ENCODE results near the gene HDAC4.

Gene HDAC4

DNA sequence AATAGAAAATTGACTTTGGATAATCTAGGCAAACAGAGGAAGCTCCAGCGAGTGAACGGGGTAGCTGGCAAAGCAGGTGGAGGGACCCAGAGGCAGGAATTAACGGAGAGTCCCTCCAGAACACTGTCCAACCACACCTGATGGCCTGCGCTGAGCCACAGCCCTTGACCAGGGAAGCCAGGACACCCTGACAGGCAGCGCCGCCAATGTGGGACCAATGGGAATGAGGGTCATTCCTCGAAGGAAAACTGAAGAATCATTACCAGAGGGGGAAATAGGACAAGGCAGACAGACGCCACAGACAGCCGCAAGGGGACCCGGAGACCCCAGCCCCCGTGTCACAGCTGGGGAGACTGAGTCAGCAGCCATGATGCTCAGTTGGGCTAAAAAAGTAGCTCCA lies 40.8 kb downstream of the HDAC4 start:
- in situ Hi-C loops (cut with MboI; ENCODE audit: low sequenced_read_pairs, unreplicated experiment), result no loop called here
- no peak for DNase-seq (ENCODE audit: low spot score)
- TF ChIP-seq CTCF (IDR thresholded peaks at IDR 0.05; ENCODE audit: borderline replicate concordance, control extremely low read depth, extremely low read depth, insufficient read depth, missing control alignments), result no peak

GRCh38 chr2:239359196-239359912 lies 41.5 kb downstream of the HDAC4 start:
- in situ Hi-C loops (cut with MboI; ENCODE audit: low sequenced_read_pairs, unreplicated experiment), result no loop called here
- TF ChIP-seq CTCF (IDR thresholded peaks at IDR 0.05; ENCODE audit: borderline replicate concordance, control extremely low read depth, extremely low read depth, insufficient read depth, missing control alignments), result no peak
- no peak for DNase-seq (ENCODE audit: low spot score)

DNA sequence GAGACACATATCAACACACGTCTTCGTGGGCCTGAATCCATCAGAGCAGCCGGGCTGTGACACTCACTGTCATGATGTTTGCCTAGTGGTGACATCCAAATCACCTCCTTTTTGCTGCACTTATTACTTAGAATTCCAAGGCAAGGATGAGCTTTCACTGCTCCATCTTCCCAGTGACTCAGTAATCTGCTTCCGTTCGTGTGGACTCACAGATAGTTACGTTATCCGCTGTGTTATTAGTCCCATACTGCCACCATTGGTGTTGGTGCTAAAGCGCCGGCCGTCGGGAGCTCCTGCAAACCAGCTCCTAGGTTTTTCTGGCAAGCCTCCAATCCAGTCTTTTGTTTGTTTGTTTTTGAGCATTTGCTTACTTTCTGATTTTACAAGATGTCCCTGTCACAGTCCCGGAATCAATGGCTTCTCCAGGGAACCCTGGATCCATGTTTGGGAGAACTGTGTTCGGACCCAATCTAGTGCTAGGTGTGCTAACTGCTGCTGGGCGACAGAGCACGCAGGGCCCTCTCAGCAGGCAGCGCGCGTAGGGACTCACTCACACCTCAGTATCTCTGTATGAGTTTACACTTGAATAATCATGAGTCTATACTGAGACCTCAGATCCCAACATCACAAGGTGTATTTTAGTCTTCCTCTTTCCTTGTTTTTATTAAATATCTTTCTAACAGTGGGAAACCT lies 42.6 kb downstream of the HDAC4 start:
- in situ Hi-C loops (cut with MboI; ENCODE audit: low sequenced_read_pairs, unreplicated experiment), result no loop called here

DNA sequence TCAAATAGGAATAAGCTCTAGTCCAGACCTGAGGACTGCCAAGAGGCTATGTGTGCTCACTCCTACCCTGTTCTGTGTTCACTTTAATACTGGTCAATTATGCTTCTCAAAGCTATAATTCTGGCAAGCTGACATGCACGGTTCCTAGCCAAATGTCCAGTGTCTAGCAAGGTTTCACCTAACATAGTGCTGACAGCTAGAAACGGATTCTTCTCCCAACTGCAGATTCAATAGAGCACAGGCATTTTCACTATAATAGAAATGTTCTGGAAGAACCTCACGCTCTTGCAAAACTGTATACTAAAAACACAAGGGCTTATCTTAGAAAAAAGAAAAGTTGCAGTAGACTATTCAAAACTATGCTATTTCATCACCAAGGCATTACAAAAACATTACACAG lies 45.1 kb downstream of the HDAC4 start:
- TF ChIP-seq CTCF (IDR thresholded peaks at IDR 0.05; ENCODE audit: borderline replicate concordance, control extremely low read depth, extremely low read depth, insufficient read depth, missing control alignments), result no peak
- in situ Hi-C loops (cut with MboI; ENCODE audit: low sequenced_read_pairs, unreplicated experiment), result no loop called here
- no peak for DNase-seq (ENCODE audit: low spot score)

More for the DNA sequence above, 42.6 kb downstream of the HDAC4 start:
- TF ChIP-seq CTCF (IDR thresholded peaks at IDR 0.05; ENCODE audit: borderline replicate concordance, control extremely low read depth, extremely low read depth, insufficient read depth, missing control alignments), result no peak
- DNase-seq (ENCODE audit: low spot score), result no peak

- no peak for TF ChIP-seq CTCF (IDR thresholded peaks at IDR 0.05; ENCODE audit: borderline replicate concordance, control extremely low read depth, extremely low read depth, insufficient read depth, missing control alignments)
- no peak for DNase-seq (ENCODE audit: low spot score)
- in situ Hi-C loops (cut with MboI; ENCODE audit: low sequenced_read_pairs, unreplicated experiment), result no loop called here
Observed at GRCh38 chr2:239355139-239355538, 45.7 kb downstream of the HDAC4 start.

DNA sequence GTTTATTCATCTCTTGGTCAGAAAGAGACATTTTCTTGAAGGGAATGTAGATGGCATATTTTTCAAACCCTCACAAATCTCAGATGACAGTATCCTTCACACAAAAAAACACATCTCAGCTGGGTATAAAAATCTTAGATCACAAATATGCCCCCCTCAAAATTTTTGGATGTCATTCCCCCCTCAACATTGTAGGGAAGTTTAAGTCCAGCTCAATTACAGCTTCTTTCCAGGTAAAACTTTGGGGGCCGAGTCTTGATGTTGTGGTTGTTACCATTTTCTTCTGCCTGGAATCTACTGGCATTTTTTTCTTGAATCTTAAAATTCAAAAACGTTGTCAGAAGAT lies 46.1 kb downstream of the HDAC4 start:
- no peak for TF ChIP-seq CTCF (IDR thresholded peaks at IDR 0.05; ENCODE audit: borderline replicate concordance, control extremely low read depth, extremely low read depth, insufficient read depth, missing control alignments)
- in situ Hi-C loops (cut with MboI; ENCODE audit: low sequenced_read_pairs, unreplicated experiment), result no loop called here

More for the DNA sequence above, 46.1 kb downstream of the HDAC4 start:
- no peak for DNase-seq (ENCODE audit: low spot score)

Measured in GM13976 (cell line).